Left ventricle myocardium inferior (tissue), 1 donor: ENCODE data around the gene ORM2. TPM values are rescaled to one million over a fixed set of nuclear protein-coding genes. Genes with fewer than 3 reads are reported as not detected.

Source experiments
- DNase-seq: peaks from one replicate; pipeline ENCODE4 v3.0.0-alpha.2; 2020
- H3K27ac ChIP-seq: fragments of 200-600 bp; replicated peaks from 2 replicates; pipeline ENCODE4 v1.8.0; 2021
- H3K27me3 ChIP-seq: fragments of 200-600 bp; 2 replicates; pipeline ENCODE4 v1.8.0; 2021; ENCODE audit warnings: low read depth
- H3K36me3 ChIP-seq: fragments of 200-600 bp; 2 replicates; pipeline ENCODE4 v1.8.0; 2021
- H3K4me1 ChIP-seq: fragments of 200-600 bp; 2 replicates; pipeline ENCODE4 v1.8.0; 2021
- H3K4me3 ChIP-seq: fragments of 200-600 bp; 2 replicates; pipeline ENCODE4 v1.8.0; 2021; ENCODE audit warnings: mild to moderate bottlenecking, moderate library complexity
- H3K9me3 ChIP-seq: fragments of 200-600 bp; replicated peaks from 2 replicates; pipeline ENCODE4 v1.8.0; 2021
- intact Hi-C: fragments of 100-400 bp; cut with micrococcal nuclease; formaldehyde crosslinking; loops from one replicate; pipeline ENCODE4 v1.11.0; 2022
- total RNA-seq: library from RNA; stranded (reverse); fragmentation: NEBNext Ultra II Directional; extraction: Animal tissue kit (Norgen Biotek cat#: 25700); gene quantifications from one replicate; pipeline ENCODE4 v1.2.1, GENCODE V29; 2021
- TF ChIP-seq, protein P1 (sequence below): fragments of 200-600 bp; IDR thresholded peaks from 2 replicates; pipeline ENCODE4 v1.8.0; 2021; ENCODE audit warnings: antibody characterized with exemption, mild to moderate bottlenecking, borderline replicate concordance
- donor health status: DM: no; HTN: yes; CAD: no; lungs with severe emphysema.

The ORM2 gene
- total RNA-seq, 1 donor from 2014 or later, result not detected

DNA sequence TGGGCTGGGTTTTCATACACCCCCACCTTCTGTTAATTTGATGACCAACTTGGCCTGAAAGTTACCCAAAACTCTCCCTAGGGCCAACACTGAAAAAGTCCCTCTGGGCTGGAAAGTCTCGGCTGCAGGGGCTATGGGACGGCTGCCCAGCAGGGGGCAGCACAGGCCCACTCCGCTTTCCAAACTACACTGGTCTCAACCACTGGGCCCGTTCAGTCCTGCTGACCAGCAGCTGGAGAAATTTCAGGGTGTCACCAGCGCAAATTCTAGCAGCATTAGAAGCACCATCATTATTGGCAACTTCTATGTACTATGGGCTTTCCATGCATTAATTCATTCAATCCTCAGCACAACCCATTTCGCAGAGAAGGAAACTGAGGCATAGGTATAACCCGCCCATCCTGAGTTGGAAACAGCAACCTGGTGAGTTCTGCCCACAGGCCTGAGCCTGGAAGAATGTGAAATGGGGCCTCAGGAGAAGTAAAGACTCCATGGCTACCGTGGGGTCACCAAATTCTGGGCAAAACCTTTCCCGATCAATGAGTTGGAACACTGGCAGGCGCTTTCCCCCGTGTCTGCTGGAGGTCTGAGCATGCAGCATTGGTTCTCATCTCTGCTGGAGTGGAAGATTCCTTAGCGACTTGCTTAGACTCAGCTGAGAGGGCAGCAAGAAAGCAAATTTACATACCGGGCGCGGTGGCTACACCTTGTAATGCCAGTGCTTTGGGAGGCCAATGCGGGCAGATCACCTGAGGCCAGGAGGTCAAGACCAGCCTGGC lies 9.7 kb downstream of the ORM2 start:
- peak; percentile 32 for DNase-seq
- no peak overlapping the region for H3K4me3 ChIP-seq
- H3K36me3 ChIP-seq, result peaks cover 69% of the 10 kb centered on the region
- TF ChIP-seq, protein P1, sequence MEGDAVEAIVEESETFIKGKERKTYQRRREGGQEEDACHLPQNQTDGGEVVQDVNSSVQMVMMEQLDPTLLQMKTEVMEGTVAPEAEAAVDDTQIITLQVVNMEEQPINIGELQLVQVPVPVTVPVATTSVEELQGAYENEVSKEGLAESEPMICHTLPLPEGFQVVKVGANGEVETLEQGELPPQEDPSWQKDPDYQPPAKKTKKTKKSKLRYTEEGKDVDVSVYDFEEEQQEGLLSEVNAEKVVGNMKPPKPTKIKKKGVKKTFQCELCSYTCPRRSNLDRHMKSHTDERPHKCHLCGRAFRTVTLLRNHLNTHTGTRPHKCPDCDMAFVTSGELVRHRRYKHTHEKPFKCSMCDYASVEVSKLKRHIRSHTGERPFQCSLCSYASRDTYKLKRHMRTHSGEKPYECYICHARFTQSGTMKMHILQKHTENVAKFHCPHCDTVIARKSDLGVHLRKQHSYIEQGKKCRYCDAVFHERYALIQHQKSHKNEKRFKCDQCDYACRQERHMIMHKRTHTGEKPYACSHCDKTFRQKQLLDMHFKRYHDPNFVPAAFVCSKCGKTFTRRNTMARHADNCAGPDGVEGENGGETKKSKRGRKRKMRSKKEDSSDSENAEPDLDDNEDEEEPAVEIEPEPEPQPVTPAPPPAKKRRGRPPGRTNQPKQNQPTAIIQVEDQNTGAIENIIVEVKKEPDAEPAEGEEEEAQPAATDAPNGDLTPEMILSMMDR, result peak; percentile 79
- H3K27me3 ChIP-seq, result no peaks in the 10 kb centered on the region
- H3K27ac ChIP-seq, result no peak overlapping the region
- intact Hi-C loops, result no loop called here
- no peaks in the 10 kb centered on the region for H3K4me1 ChIP-seq
- H3K9me3 ChIP-seq, result no peaks in the 10 kb centered on the region

DNA sequence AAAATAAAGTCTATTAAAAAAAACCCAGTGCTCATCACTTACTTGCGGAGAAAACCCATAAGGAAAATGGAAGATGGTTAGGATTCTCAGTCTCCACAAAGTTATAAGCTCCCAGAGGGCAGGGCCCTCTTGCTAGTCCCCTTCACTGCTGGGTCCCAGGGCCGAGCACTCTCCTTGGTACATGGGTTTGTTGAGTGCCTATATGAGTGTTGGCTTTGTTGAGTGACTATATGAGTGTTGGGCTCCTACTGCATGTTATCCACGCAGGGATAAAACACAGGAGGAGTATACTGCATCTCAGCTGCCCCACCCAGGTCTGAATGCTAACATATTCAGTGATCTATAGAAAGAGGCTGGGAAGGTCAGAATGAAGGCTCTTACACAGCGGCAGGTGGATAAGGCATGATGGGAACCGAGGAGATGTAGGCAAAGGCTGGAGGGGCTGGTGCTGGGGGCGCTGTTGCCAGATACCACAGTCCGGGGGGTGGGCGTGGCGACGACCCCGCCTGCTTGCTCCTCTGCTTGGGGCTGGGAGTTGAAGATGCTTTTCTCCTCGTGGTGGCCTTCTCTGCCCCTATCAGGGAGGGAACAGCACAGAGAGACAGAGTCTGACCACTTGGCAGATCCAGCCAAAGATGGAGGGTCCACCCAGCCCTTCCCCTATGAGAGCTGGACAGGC lies 11.6 kb downstream of the ORM2 start:
- no peaks in the 10 kb centered on the region for H3K4me1 ChIP-seq
- no peak overlapping the region for H3K4me3 ChIP-seq
- no peaks in the 10 kb centered on the region for H3K9me3 ChIP-seq
- no peak overlapping the region for H3K27ac ChIP-seq
- TF ChIP-seq, protein P1, result no peak
- no peak for DNase-seq
- H3K27me3 ChIP-seq, result no peaks in the 10 kb centered on the region
- intact Hi-C loops, result no loop called here
- peaks cover 88% of the 10 kb centered on the region for H3K36me3 ChIP-seq

DNA sequence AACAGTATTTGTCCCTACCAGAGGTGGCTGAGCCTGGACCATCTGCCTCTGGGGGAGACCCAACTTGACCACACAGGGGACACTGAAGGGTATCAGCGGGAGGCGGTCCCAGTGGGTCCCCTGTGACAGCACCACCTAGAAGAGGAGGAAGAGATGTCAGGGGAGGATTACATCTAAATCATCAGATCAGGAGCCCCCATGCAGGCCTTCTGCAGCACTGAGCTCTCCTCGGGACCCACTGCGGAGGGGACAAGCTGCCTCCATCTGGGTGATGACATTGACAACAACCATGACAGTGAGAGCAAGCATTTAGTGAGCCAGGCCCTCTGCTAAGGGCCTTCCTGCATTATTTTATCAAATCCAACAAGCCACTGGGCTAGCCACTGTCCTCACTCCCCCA lies 12.3 kb downstream of the ORM2 start:
- Histone ChIP-seq H3K9me3 (no peaks in the 10 kb centered on the region), H3K27ac (no peak overlapping the region), H3K4me3 (no peak overlapping the region), H3K4me1 (no peaks in the 10 kb centered on the region), H3K36me3 (peaks cover 89% of the 10 kb centered on the region), H3K27me3 (no peaks in the 10 kb centered on the region)
- DNase-seq, result no peak
- intact Hi-C loops, result no loop called here
- TF ChIP-seq, protein P1, result no peak

DNA sequence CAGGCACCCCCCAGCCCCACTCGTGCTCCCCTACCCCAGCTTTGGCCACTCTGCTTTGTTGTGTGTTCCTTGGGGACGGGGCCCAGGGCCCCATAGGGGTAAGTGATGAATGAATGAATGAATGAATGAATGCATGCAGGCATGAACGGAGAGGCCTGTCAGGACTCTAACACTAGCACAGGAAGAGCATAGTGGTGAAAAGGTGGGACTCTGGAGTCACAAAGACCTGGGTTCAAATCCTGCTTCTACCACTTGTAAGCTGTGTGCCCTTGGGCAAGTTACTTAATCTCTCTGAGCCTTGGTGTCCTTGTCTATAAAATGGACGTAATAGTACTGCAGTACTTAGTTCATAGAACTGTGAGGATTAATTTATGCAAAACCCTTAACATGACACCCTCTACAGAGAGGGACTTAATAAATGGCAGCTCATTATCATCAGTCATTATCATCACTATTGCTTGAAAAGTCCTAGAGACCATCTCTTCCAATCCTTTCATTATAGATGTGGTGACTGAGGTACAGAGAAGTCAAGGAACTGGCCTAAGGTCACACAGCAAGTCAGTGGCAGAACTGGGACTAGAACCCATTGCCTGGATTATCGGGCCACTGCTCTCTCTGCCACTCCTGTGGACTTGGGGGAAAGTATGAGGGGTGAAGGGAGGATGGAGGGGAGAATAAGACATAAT lies 13.2 kb downstream of the ORM2 start:
- Histone ChIP-seq H3K27me3 (no peaks in the 10 kb centered on the region), H3K9me3 (no peaks in the 10 kb centered on the region), H3K4me1 (no peaks in the 10 kb centered on the region), H3K4me3 (no peak overlapping the region), H3K36me3 (peaks cover 89% of the 10 kb centered on the region), H3K27ac (no peak overlapping the region)
- intact Hi-C loops, result no loop called here
- no peak for DNase-seq
- TF ChIP-seq, protein P1, result no peak

DNA sequence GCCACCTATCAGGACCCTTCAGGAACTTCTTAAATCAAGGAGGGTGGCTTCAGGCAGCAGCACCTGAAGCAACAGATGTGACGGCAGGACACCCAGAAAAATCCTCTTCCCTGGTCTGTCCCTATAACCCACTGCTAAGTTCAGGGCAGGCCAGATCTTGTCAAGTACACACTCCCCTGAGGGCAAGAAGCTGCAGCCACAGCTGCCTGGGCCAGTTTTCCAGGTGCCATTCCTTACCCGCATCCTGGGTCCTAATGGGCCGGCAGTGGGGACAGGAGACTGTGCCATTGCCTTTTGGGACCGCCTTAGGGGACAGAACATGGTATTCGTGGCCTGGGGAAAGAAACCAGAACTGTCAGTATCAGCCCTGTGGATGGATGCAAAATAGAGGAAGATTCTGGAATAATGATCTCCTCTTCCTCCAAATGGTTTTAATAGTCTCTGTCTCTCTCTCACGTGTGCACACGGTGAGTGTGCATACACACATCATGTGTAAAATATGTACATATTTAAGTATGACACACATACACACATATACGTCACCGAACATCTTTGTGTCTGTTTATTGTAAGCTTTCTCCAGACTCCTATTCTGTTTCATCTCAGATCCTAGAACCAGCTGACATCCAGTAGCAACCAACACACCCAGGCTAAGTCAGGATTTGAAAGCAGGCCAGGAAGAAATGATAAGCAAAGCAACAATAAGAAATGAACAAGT lies 14.0 kb downstream of the ORM2 start:
- no peak for DNase-seq
- Histone ChIP-seq H3K27ac (no peak overlapping the region), H3K27me3 (no peaks in the 10 kb centered on the region), H3K4me1 (peaks cover 2% of the 10 kb centered on the region), H3K36me3 (peaks cover 89% of the 10 kb centered on the region), H3K4me3 (no peak overlapping the region), H3K9me3 (no peaks in the 10 kb centered on the region)
- intact Hi-C loops, result no loop called here
- TF ChIP-seq, protein P1, result no peak
